SK-N-SH (cell line): ENCODE results near the gene BRI3.

ENCODE experiments used
- CTCF ChIP-seq: fragments of 200-600 bp; sonication (generic); IDR thresholded peaks from 2 replicates; pipeline ENCODE4 v1.6.1; 2017; ENCODE audit warnings: antibody characterized with exemption, mild to moderate bottlenecking, moderate library complexity
- EP300 ChIP-seq, 2 experiments: IDR thresholded peaks; 2 replicates each; pipeline versions ENCODE4 v1.4.0 to v1.6.1; 2012; ENCODE audit warnings: borderline replicate concordance in 1 of 2, low read depth in 1 of 2, low read length in 1 of 2
- MAX ChIP-seq: IDR thresholded peaks from 2 replicates; pipeline ENCODE4 v1.4.0; 2012; ENCODE audit warnings: low read depth
- RCOR1 ChIP-seq: fragments of 150-350 bp; IDR thresholded peaks from 2 replicates; pipeline ENCODE4 v1.6.1; 2017; ENCODE audit warnings: antibody characterized with exemption, low read length

- TF ChIP-seq EP300 (IDR thresholded peaks at IDR 0.05; ENCODE audit: borderline replicate concordance in 1 of 2, low read depth in 1 of 2, low read length in 1 of 2) (no peak), CTCF (no peak), MAX (no peak), RCOR1 (no peak)
These were observed 28.1 kb downstream of the BRI3 start for GRCh38 chr7:98309566-98309965.
